GM18519 (cell line): ENCODE measurements around the gene GADD45A.
"Not testable (repeated sequence)": the region's sequence is repeated elsewhere in the genome, so short reads cannot be mapped to it uniquely, and the experiment has no call there.

ENCODE experiments used
- ATAC-seq: cut with Tn5 transposase; IDR thresholded peaks from one replicate; pipeline ENCODE4 v1.9.1; 2021; ENCODE audit warnings: mild to moderate bottlenecking, moderate library complexity; ENCODE audit not compliant: unreplicated experiment, low FRiP score

Gene GADD45A

GRCh38 chr1:67717876-67718275 is 32.9 kb downstream of the GADD45A start:
- ATAC-seq: no peak

DNA sequence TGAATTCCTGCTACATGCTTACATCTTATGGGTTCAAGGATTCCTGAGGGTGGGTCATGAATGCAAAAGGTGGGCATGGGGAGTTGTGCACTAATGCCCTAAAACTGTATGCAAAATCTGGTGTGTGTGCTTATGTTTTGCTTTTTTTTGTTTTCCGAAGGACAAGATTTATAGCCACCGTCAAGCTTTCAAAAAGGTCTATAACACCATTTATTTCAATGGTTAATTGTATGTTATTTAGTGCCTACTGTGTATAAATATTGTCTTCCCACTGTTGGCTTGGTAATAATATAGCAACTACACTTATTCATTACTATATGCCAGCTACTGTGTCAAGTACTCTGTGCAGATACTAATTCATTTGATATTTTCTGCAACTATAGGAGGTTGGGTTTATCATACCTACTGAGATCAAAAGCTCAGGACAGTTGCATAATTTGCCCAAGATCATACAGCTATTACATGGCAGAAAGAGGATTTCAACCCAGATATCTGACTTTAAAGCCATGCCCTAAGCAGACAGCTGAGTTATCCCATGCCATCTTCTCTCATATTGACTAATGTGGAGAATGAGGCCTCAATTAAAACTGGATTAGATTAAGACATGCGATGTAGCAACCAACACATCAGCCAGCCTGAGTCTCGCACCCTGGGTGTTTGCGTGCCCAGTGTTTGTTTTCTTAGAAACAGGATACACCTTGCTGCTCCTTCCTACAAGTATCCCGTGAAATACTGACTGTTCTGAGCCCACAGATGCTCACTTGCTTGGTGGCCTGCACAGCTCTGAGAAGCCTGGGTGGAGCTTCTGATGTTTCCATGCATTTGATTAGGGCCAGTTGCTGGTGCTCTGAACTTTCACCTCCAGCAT is 34.6 kb downstream of the GADD45A start:
- ATAC-seq: no peak

- ATAC-seq: no peak
These were observed 36.1 kb downstream of the GADD45A start for GRCh38 chr1:67721112-67721511.

GRCh38 chr1:67721650-67722291 is 36.8 kb downstream of the GADD45A start:
- ATAC-seq: no peak

DNA sequence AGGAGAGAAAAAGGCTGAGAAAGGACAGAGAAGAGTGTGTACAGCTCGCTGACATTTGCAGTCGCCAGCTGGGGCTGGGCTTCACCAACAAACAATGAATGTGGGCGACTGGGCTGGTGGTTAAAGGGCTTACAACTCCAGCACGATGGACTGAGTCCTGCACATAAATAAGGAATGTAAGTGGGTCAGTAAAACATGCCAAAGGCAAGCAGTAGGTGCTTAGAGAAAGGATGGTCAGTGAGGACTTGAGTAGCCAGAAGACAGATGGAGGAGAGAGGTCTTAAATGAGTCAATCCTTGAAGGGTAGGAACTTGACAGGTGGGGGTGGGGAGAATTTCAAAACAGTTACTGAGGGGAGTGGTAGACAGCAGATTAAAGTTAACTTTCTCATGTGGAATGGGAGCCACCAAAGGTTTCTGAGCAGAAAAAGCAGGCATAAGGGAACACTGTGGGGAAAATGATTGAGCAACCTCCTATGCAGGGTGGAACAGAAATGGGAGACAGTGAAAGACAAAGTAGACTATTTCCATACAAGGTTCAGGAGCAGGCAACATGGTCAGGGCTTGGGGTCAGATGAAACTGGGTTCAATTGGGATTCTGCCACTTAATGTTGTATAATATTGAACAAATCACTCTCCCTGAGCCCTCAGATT is 37.4 kb downstream of the GADD45A start:
- ATAC-seq: no peak

GRCh38 chr1:67723126-67723525 is 38.1 kb downstream of the GADD45A start:
- no peak for ATAC-seq

GRCh38 chr1:67723620-67724019 is 38.6 kb downstream of the GADD45A start:
- ATAC-seq: peak; percentile 72

GRCh38 chr1:67724928-67725560 is 40.0 kb downstream of the GADD45A start:
- ATAC-seq: no peak

DNA sequence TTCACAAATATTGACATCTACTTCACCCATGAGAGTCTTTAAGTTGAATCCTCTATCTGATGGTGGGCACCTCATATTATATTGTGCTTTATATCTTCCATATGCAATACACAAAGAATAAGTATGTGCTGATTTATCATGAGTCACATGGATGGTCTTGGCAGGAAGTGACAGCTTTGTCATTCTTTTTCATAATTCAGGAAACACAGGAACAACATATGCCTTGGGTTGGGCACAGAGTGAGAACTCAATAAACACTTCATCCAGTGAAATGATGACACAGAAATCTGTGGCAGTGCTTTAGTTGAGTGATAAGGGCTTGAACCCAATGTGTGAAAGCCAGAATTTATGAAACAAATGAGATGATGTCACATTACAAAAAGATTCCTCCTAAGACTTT is 41.2 kb downstream of the GADD45A start:
- no peak for ATAC-seq

DNA sequence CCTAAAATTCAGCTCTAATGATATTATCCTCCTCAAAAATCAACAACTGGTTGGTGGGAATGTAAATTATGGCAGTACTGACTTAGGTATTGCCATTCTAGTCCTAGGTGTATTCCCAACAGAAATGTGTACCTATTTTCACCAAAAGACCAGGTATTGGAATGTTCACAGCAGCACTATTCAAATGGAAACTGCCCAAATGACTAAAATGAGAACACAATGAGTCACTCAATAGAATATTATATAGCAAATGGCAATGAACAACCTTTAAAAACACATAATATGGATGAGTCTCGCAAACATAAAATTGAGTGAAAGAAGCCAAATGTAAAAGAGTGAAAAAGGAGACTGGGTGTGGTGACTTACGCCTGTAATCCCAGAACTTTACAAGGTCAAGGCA is 44.9 kb downstream of the GADD45A start:
- ATAC-seq: peak; percentile 29

DNA sequence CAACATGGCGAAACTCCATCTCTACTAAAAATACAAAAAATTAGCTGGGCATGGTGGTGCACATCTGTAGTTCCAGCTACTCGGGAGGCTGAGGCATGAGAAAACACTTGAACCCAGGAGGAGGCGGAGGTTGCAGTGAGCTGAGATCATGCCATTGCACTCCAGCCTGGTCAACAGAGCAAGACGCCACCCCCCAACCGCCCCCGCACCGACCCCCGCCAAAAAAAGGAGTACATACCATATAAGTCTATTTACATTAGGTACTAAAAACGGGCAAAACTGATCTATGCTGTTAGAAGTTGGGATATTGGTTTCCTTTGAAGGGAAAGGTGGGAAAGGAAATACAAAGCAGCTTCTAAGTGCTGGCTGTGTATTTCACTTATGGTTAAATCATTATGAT is 45.3 kb downstream of the GADD45A start:
- ATAC-seq: not testable (repeated sequence)

DNA sequence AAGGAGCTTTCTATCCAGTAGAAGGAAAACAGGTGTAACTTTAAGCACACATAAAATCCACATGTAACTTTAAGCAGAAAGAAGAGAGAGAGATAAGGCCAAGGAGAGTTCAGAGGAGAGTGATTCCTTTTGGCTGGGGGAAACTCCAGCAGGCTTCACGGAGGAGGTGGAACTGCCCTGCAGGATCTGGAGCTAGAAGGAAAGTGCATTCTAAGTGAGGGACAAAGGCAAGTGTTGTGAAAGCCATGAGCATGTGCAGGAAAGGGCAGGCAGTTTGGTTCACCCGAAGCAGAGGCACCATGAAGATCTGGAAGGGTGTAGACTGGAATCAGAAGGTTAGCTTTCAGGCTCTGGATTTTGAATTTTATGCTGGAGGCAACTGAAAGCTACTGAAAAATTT is 46.3 kb downstream of the GADD45A start:
- no peak for ATAC-seq

DNA sequence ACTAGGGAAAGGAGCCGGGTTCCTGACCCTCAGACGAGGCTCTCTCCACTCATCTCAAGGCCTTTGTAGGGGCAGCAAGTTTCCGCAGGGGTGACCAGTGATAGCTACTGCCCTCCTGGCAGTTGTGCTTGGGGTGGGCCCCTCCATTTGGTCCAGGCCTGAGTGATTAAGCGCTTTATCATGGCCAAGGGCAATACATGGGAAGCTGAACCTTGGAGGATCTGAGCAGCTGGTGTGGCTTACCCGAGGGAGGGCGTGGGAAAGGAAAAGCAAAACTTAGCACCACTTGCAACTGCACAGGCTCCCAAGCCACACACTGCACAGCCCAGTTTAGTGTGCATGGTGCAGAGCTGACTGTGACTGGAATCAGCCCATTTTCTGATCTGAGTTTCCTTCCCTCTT is 47.8 kb downstream of the GADD45A start:
- ATAC-seq: peak; percentile 32

- ATAC-seq: no peak
These were observed 48.8 kb downstream of the GADD45A start for GRCh38 chr1:67733681-67734322.

DNA sequence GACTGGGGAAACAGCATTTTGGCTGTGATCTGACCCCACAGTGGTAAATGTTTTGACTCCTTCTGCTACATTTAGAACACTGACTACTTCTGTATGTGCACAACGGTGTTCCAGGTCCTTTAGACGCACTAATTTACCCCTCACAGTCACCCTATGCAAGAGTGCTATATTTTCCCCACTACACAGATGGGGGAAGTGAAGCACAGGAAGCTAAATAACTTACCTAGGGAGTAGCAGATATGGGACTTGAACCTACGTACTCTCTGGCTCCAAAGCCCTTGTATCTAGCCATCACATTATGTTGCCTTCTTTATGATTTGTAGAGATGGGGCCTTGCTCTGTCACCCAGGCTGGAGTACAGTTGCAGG is 49.3 kb downstream of the GADD45A start:
- ATAC-seq: no peak

DNA sequence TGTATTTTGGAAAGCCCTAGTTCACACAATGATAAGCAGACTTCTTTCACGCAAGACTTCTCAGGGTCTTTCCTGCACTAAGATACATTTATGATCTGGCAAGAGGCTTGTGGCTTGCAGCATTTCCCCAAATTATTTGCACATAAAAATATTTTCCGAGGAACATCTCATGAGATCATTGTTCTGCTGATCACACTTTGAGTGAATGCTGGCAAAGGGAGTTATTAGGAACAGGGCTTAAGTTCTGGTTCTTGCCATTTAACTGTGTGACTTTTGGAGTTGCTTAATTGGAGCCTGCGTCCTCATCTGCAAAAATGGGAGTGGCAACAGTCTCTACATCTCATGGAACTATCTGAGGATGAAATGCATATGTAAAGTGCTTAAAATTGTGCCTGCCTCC is 50.2 kb downstream of the GADD45A start:
- no peak for ATAC-seq

DNA sequence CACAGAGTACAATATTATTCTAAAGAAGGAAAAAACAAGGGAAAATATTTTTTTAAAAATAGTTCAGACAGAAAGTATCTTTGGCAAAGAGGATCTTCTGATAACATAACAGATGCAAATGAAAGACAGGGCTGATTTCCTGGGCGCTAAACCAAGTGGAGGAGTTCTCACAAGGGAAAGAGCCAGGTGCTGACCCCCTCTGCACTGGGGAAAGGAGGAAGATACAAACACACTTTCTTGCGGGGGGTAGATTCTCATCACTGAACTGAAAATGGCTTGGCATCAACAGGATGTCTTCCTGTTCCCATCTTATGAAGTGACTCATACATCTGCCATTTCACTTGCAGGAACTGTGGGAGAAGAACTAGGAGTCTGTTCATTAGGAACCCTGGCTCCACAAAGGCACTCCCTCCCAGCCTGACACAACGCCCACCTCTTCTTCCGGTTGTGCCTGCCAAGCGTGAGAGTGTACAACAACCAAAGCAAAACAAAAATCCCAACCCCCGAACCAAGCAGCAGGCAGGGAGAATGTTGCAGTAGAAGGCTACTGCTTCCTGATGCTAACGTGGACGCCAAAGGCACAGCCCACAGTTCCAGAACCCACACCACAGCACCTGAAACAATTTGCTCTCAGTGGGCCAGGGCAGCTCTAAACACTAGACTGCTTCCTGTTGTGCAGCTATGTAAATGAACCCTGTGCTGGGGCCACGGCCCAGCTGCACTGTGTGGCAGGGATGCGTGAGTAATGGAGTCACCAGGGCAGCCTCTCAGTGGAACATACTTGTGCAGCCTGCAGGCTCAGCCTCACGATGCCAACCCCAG is 51.0 kb downstream of the GADD45A start:
- peak; percentile 92 for ATAC-seq

GRCh38 chr1:67736750-67737149 is 51.7 kb downstream of the GADD45A start:
- ATAC-seq: no peak

DNA sequence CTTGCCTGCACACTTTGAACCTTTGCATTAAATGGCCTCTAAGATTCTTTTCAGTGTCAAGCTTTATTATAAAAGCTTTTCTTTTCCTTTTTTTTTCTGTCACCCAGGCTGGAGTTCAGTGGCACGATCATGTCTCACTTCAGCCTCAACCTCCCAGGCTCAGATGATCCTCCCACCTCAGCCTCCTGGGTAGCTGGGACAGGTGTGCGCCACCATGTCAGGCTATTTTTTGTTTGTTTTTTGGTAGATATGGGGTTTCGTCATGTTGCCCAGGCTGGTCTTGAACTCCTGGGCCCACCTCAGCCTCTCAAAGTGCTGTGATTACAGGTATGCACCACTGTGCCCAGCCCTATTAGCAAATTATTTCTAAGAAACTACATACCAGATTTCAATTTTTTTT is 52.9 kb downstream of the GADD45A start:
- ATAC-seq: no peak
